IMR-90 (cell line): ENCODE data around the gene DIP2C.

Experiments
- BHLHE40 ChIP-seq: fragments of 150-350 bp; IDR thresholded peaks from 2 replicates; pipeline ENCODE4 v1.6.1; 2016; ENCODE audit warnings: mild to moderate bottlenecking, low read depth, low read length
- CTCF ChIP-seq: conservative IDR thresholded peaks from 2 replicates; pipeline ENCODE4 v1.5.1; 2012; ENCODE audit warnings: mild to moderate bottlenecking, low read depth, low read length, improper control_type of control experiment
- MAFK ChIP-seq: IDR thresholded peaks from 2 replicates; pipeline ENCODE4 v1.6.1; 2012; ENCODE audit warnings: low read depth, low read length, improper control_type of control experiment
- POLR2A ChIP-seq: IDR thresholded peaks from 2 replicates; pipeline ENCODE4 v1.6.1; 2012; ENCODE audit warnings: mild to moderate bottlenecking, low read depth, low read length
- RAD21 ChIP-seq: IDR thresholded peaks from 2 replicates; pipeline ENCODE4 v1.6.1; 2012; ENCODE audit warnings: low read length, improper control_type of control experiment

- TF ChIP-seq CTCF (no peak), BHLHE40 (no peak), POLR2A (no peak), MAFK (no peak), RAD21 (no peak)
Measured at GRCh38 chr10:373526-374309, 315.8 kb downstream of the DIP2C start.
